Panc1 (cell line): ENCODE data around the gene LY6G5B. TPM values are rescaled to one million over a fixed set of nuclear protein-coding genes. Genes with fewer than 3 reads are reported as not detected.

Experiments
- ATAC-seq: fragments of 200-7000 bp; cut with Tn5 transposase; 2 replicates; pipeline ENCODE4 v1.9.1; 2020; ENCODE audit warnings: mild to moderate bottlenecking, moderate library complexity
- BruUV-seq: library from RNA; stranded (reverse); fragments of 400-500 nt; replicated peaks from 2 replicates; lab custom pipeline; 2021; lab: Mats Ljungman, UMichigan
- CTCF ChIA-PET: fragments of 300-600 bp; sonication (Branson Sonifier 250); formaldehyde crosslinking; loops from one replicate; lab custom pipeline; 2022; ENCODE audit warnings: antibody characterized with exemption; lab: Charles Lee
- POLR2A ChIA-PET: fragments of 300-600 bp; sonication (Branson Sonifier 250); formaldehyde crosslinking; loops from one replicate; lab custom pipeline; 2022; ENCODE audit warnings: antibody characterized with exemption; lab: Charles Lee
- DNase-seq: peaks from one replicate; pipeline ENCODE4 v3.0.0-alpha.2; 2010; ENCODE audit warnings: low read depth, low spot score
- H3K27ac ChIP-seq: 2 replicates; pipeline ENCODE4 v1.5.1; 2011; ENCODE audit warnings: mild to moderate bottlenecking, low read length, inconsistent platforms
- H3K27me3 ChIP-seq: fragments of 200-500 bp; sonication (Bioruptor generic); 2 replicates; pipeline ENCODE4 v1.6.0; 2014; ENCODE audit warnings: low read length, inconsistent platforms; ENCODE audit not compliant: control insufficient read depth, insufficient read depth
- H3K36me3 ChIP-seq: fragments of 200-500 bp; sonication (Bioruptor generic); 2 replicates; pipeline ENCODE4 v1.5.1; 2014; ENCODE audit warnings: inconsistent platforms, mild to moderate bottlenecking, low read length, moderate library complexity; ENCODE audit not compliant: control insufficient read depth, insufficient read depth
- H3K4me1 ChIP-seq: 2 replicates; pipeline ENCODE4 v1.5.1; 2011; ENCODE audit warnings: inconsistent platforms, mild to moderate bottlenecking, low read length, moderate library complexity; ENCODE audit not compliant: control insufficient read depth, insufficient read depth
- H3K4me3 ChIP-seq, 2 experiments: 2 replicates each; pipeline ENCODE4 v1.5.1; 2011 to 2012; ENCODE audit warnings: low read depth in 2 of 2, low read length in 2 of 2, mild to moderate bottlenecking in 2 of 2, inconsistent platforms in 1 of 2, moderate library complexity in 1 of 2
- H3K9me3 ChIP-seq: fragments of 200-500 bp; sonication (Bioruptor generic); 2 replicates; pipeline ENCODE4 v1.5.1; 2014; ENCODE audit warnings: low read depth, mild to moderate bottlenecking, inconsistent platforms, low read length, moderate library complexity; ENCODE audit not compliant: control insufficient read depth, insufficient read depth
- POLR2AphosphoS5 ChIP-seq: IDR thresholded peaks from 2 replicates; pipeline ENCODE4 v1.6.1; 2012; ENCODE audit warnings: mild to moderate bottlenecking, low read depth, low read length, moderate library complexity
- SIN3A ChIP-seq: IDR thresholded peaks from 2 replicates; pipeline ENCODE4 v1.6.1; 2012; ENCODE audit warnings: low read depth, mild to moderate bottlenecking, low read length, moderate library complexity, borderline replicate concordance; ENCODE audit not compliant: insufficient read depth
- TCF7L2 ChIP-seq: IDR thresholded peaks from 2 replicates; pipeline ENCODE4 v1.6.1; 2011; ENCODE audit warnings: mild to moderate bottlenecking, low read depth, low read length, inconsistent platforms
- in situ Hi-C: cut with HindIII; loops from 2 replicates; pipeline ENCODE4 v1.10.0; 2016; ENCODE audit warnings: low sequenced_read_pairs, low pct_unique_long_range_greater_than_20kb
- intact Hi-C: fragments of 100-400 bp; cut with micrococcal nuclease; formaldehyde crosslinking; loops from one replicate; pipeline ENCODE4 v1.10.0; 2022; ENCODE audit not compliant: unreplicated experiment
- total RNA-seq: library from RNA; stranded (reverse); gene quantifications from one replicate; pipeline ENCODE4 v1.2.1, GENCODE V29; 2021; ENCODE audit not compliant: unreplicated experiment
- TF ChIP-seq, protein P1 (sequence below), 2 experiments: IDR thresholded peaks; 2 replicates each; pipeline ENCODE4 v1.6.1; 2011 to 2012; ENCODE audit warnings: low read depth in 2 of 2, control low read depth in 1 of 2, low read length in 1 of 2, mild to moderate bottlenecking in 1 of 2, moderate library complexity in 1 of 2; ENCODE audit not compliant: insufficient read depth in 1 of 2
- TF ChIP-seq, protein P2 (sequence below): fragments of 450-650 bp; IDR thresholded peaks from 2 replicates; pipeline ENCODE4 v1.5.1; 2017; ENCODE audit warnings: mild to moderate bottlenecking

The LY6G5B gene
- total RNA-seq, 1 experiment from 2014 or later = 21.2 TPM

DNA sequence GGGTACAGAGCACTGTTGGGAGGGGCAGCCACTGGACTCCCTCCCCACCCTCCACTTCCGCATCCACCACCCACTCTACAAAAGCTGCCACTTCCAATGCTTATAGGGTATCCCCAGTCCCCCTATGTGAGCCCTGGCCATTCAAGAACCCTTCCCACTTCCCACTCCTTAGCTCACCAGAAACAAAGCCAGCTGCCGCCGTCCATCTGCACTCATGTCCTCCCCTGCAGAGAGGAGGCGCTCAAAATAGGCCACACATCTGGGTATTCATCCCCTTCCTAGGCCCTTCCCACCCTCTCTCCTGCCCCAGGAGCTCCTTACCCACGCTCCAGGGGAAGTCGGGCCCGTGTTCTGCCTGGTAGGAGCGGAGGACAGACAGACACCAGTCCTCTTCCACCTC lies 17.5 kb downstream of the LY6G5B start:
- Histone ChIP-seq H3K36me3 (0 out of 2 replicates have a peak, but pooled peaks cover 5% of the 10 kb centered on the region), H3K27ac (no peak overlapping the region), H3K27me3 (no peaks in the 10 kb centered on the region), H3K9me3 (no peaks in the 10 kb centered on the region), H3K4me3 (no peak overlapping the region), H3K4me1 (no peaks in the 10 kb centered on the region)
- ChIA-PET POLR2A (no interaction called here), CTCF (no interaction called here)
- no peak for DNase-seq
- ATAC-seq = no peak
- TF ChIP-seq TCF7L2 (no peak), POLR2AphosphoS5 (no peak), SIN3A (no peak)
- TF ChIP-seq, protein P1, sequence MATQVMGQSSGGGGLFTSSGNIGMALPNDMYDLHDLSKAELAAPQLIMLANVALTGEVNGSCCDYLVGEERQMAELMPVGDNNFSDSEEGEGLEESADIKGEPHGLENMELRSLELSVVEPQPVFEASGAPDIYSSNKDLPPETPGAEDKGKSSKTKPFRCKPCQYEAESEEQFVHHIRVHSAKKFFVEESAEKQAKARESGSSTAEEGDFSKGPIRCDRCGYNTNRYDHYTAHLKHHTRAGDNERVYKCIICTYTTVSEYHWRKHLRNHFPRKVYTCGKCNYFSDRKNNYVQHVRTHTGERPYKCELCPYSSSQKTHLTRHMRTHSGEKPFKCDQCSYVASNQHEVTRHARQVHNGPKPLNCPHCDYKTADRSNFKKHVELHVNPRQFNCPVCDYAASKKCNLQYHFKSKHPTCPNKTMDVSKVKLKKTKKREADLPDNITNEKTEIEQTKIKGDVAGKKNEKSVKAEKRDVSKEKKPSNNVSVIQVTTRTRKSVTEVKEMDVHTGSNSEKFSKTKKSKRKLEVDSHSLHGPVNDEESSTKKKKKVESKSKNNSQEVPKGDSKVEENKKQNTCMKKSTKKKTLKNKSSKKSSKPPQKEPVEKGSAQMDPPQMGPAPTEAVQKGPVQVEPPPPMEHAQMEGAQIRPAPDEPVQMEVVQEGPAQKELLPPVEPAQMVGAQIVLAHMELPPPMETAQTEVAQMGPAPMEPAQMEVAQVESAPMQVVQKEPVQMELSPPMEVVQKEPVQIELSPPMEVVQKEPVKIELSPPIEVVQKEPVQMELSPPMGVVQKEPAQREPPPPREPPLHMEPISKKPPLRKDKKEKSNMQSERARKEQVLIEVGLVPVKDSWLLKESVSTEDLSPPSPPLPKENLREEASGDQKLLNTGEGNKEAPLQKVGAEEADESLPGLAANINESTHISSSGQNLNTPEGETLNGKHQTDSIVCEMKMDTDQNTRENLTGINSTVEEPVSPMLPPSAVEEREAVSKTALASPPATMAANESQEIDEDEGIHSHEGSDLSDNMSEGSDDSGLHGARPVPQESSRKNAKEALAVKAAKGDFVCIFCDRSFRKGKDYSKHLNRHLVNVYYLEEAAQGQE (IDR thresholded peaks at IDR 0.05; ENCODE audit: insufficient read depth in 1 of 2, low read depth in 2 of 2, low read length in 1 of 2) = no peak
- TF ChIP-seq, protein P2, sequence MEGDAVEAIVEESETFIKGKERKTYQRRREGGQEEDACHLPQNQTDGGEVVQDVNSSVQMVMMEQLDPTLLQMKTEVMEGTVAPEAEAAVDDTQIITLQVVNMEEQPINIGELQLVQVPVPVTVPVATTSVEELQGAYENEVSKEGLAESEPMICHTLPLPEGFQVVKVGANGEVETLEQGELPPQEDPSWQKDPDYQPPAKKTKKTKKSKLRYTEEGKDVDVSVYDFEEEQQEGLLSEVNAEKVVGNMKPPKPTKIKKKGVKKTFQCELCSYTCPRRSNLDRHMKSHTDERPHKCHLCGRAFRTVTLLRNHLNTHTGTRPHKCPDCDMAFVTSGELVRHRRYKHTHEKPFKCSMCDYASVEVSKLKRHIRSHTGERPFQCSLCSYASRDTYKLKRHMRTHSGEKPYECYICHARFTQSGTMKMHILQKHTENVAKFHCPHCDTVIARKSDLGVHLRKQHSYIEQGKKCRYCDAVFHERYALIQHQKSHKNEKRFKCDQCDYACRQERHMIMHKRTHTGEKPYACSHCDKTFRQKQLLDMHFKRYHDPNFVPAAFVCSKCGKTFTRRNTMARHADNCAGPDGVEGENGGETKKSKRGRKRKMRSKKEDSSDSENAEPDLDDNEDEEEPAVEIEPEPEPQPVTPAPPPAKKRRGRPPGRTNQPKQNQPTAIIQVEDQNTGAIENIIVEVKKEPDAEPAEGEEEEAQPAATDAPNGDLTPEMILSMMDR = no peak
- in situ Hi-C loops (no loop called here), intact Hi-C loops (no loop called here)
- BruUV-seq = no TSS peak

- ChIA-PET CTCF (no interaction called here), POLR2A (no interaction called here)
- BruUV-seq = no TSS peak
- no peak for TF ChIP-seq POLR2AphosphoS5
- TF ChIP-seq SIN3A = no peak
- TF ChIP-seq, protein P2 = no peak
- TF ChIP-seq TCF7L2 = no peak
- TF ChIP-seq, protein P1 (IDR thresholded peaks at IDR 0.05; ENCODE audit: insufficient read depth in 1 of 2, low read depth in 2 of 2, low read length in 1 of 2) = no peak
- DNase-seq = no peak
- intact Hi-C loops (no loop called here), in situ Hi-C loops (no loop called here)
- Histone ChIP-seq H3K9me3 (no peaks in the 10 kb centered on the region), H3K4me1 (no peaks in the 10 kb centered on the region), H3K4me3 (no peak overlapping the region), H3K36me3 (0 out of 2 replicates have a peak, but pooled peaks cover 5% of the 10 kb centered on the region), H3K27ac (no peak overlapping the region), H3K27me3 (no peaks in the 10 kb centered on the region)
- ATAC-seq = 0 out of 2 replicates have a peak, but pooled peaks have one; percentile 27
Observed at GRCh38 chr6:31687860-31688693, 18.3 kb downstream of the LY6G5B start.
